Measurements from ENCODE around the gene CUEDC1. TPM values are rescaled to one million over a fixed set of nuclear protein-coding genes. Genes with fewer than 3 reads are reported as not detected.

CUEDC1 gene
- total and polyA plus RNA-seq, 9 of the 15 experiments (the other 6 are each of a cell fraction or from before 2014, with no cell fraction given) = 0.20 to 4.1 (median 1.6) TPM; not detected in 1

GRCh38 chr17:57948169-57948554 lies 7.0 kb downstream of the CUEDC1 start:
- FAIRE-seq = no peak
- Histone ChIP-seq H3K27ac (ENCODE audit: extremely low read depth, low read depth, low read length) (no peak overlapping the region), H3K4me2 (ENCODE audit: insufficient read depth, low read length) (no peak overlapping the region), H4K20me1 (replicated peaks; ENCODE audit: control insufficient read depth, insufficient read depth, low read length) (no peaks in the 10 kb centered on the region), H3K36me3 (ENCODE audit: control insufficient read depth, insufficient read depth, low read length) (no peaks in the 10 kb centered on the region), H3K9ac (ENCODE audit: insufficient read depth in 1 of 2, low read depth in 2 of 2, low read length in 2 of 2) (no peak overlapping the region), H3K27me3 (ENCODE audit: control insufficient read depth in 2 of 2, insufficient read depth in 2 of 2, low read length in 2 of 2) (no peaks in the 10 kb centered on the region), H3K79me2 (ENCODE audit: control insufficient read depth, insufficient read depth, low read length) (no peaks in the 10 kb centered on the region), H3K9me3 (replicated peaks; ENCODE audit: control insufficient read depth, insufficient read depth, low read depth, low read length) (no peaks in the 10 kb centered on the region), H3K9me1 (ENCODE audit: control insufficient read depth, insufficient read depth, low read length) (no peaks in the 10 kb centered on the region), H3K4me1 (replicated peaks in 1 of 2; ENCODE audit: control insufficient read depth in 2 of 2, insufficient read depth in 2 of 2, low read length in 2 of 2) (peaks cover 12 to 35% of the 10 kb centered on the region in 2 experiments; a peak in 4 of 5 replicates), H3K4me3 (no peak overlapping the region), H2AFZ (ENCODE audit: low read depth, low read length) (no peak overlapping the region)
- ChIA-PET POLR2A (interaction anchor here (0.8 to 1.3 kb wide), 3 partner anchors 9 to 49 kb away, joined by 4 to 6 read pairs (median 5); no protein-coding TSS in a partner anchor), CTCF (ENCODE audit: low intra/inter-chr PET ratio) (interaction anchor here (0.7 kb wide), 1 partner anchor 216 kb away, joined by 3 read pairs; no protein-coding TSS in a partner anchor)
- no peak for ATAC-seq
- no peak for DNase-seq (ENCODE audit: extremely low read depth in 1 of 4, low spot score in 3 of 4)
- in situ Hi-C loops (cut with MboI) (no loop called here), intact Hi-C loops (cut with micrococcal nuclease) (loop anchor here (2.0 kb wide), 1 partner anchor 41 kb away; the partner anchor contains the start of gene VEZF1)
- TF ChIP-seq SIRT6 (IDR thresholded peaks at IDR 0.05; ENCODE audit: low read depth, low read length) (no peak), ZMIZ1 (IDR thresholded peaks at IDR 0.05; ENCODE audit: low read depth in 2 of 2, low read length in 2 of 2) (no peak), FOXK1 (CRISPR knock-in tag; IDR thresholded peaks at IDR 0.05; ENCODE audit: borderline replicate concordance) (no peak), REST (IDR thresholded peaks at IDR 0.05; ENCODE audit: borderline replicate concordance) (no peak), REST (CRISPR knock-in tag; IDR thresholded peaks at IDR 0.05; ENCODE audit: low read depth) (no peak), ZNF197 (CRISPR knock-in tag; IDR thresholded peaks at IDR 0.05; ENCODE audit: low read depth) (no peak), PHF8 (IDR thresholded peaks at IDR 0.05; ENCODE audit: borderline replicate concordance, low read length) (no peak), ZNF354B (CRISPR knock-in tag; IDR thresholded peaks at IDR 0.05) (no peak), MCM3 (IDR thresholded peaks at IDR 0.05) (no peak), ETV6 (IDR thresholded peaks at IDR 0.05; ENCODE audit: borderline replicate concordance in 1 of 2, low read depth in 2 of 2, low read length in 1 of 2) (no peak), ETV6 (CRISPR knock-in tag; IDR thresholded peaks at IDR 0.05; ENCODE audit: borderline replicate concordance) (no peak), ILK (tag; IDR thresholded peaks at IDR 0.05; ENCODE audit: borderline replicate concordance, low read depth) (no peak)
- BruUV-seq (replicated peaks) = no TSS peak
- WGBS (ENCODE audit: insufficient coverage, low coverage, missing lambda C conversion rate) = 51% methylated on average over 5 of the region's 5 CpGs
